ENCODE results near the gene ADAMTS2. TPM values are rescaled to one million over a fixed set of nuclear protein-coding genes. Genes with fewer than 3 reads are reported as not detected.

The ADAMTS2 gene
- total and polyA plus RNA-seq, 2 of the 8 experiments (the other 6 are each of a cell fraction or from before 2014, with no cell fraction given) = 6.6 to 7.3 TPM

- no peaks in the 10 kb centered on the region for H3K36me3 ChIP-seq (ENCODE audit: control insufficient read depth in 2 of 4, insufficient read depth in 4 of 4, low read length in 3 of 4)
- WGBS, 2 experiments (ENCODE audit: extremely low coverage in 1 of 2, insufficient coverage in 1 of 2, insufficient read length in 1 of 2, insufficient replicate concordance in 2 of 2, low coverage in 1 of 2, low lambda C conversion rate in 2 of 2, missing lambda C conversion rate in 1 of 2) = 95% methylated on average over 18 of the region's 19 CpGs; no CpG with 5 or more reads in 1 of the 2 experiments
- no peak overlapping the region for H2BK12ac ChIP-seq (ENCODE audit: low read depth, low read length)
- no peak overlapping the region for H3K9ac ChIP-seq (replicated peaks in 1 of 4; ENCODE audit: extremely low read depth in 1 of 4, low read depth in 3 of 4, low read length in 3 of 4)
- no peak overlapping the region for H3K4me2 ChIP-seq (ENCODE audit: insufficient read depth in 1 of 2, low read depth in 2 of 2, low read length in 2 of 2)
- H3K14ac ChIP-seq (ENCODE audit: insufficient read length) = no peak overlapping the region
- H3K4ac ChIP-seq (replicated peaks; ENCODE audit: insufficient read length, low read depth, low read length) = peak overlapping the region; percentile 10
- no peaks in the 10 kb centered on the region for H3K23me2 ChIP-seq (ENCODE audit: low read depth, low read length)
- H2BK15ac ChIP-seq (ENCODE audit: low read length) = no peak overlapping the region
- no peaks in the 10 kb centered on the region for H3K27me3 ChIP-seq (replicated peaks in 1 of 4; ENCODE audit: control insufficient read depth in 3 of 4, extremely low read depth in 1 of 4, insufficient read depth in 3 of 4, low read length in 3 of 4)
- ChIA-PET CTCF (ENCODE audit: partially characterized antibody) (no interaction called here), POLR2A (ENCODE audit: partially characterized antibody) (interaction anchor here (1.0 kb wide), 1 partner anchor 11 kb away, joined by 3 read pairs; no protein-coding TSS in a partner anchor)
- H3K4me3 ChIP-seq (ENCODE audit: extremely low read depth in 1 of 4, insufficient read depth in 2 of 4, low read depth in 3 of 4, low read length in 4 of 4) = no peak overlapping the region
- H3K18ac ChIP-seq (ENCODE audit: extremely low read depth, low read length) = no peak overlapping the region
- no peak overlapping the region for H4K91ac ChIP-seq (replicated peaks; ENCODE audit: insufficient read length, low read length)
- H2BK20ac ChIP-seq (ENCODE audit: low read length) = no peak overlapping the region
- FAIRE-seq = no peak
- no peak overlapping the region for H3K56ac ChIP-seq (replicated peaks; ENCODE audit: insufficient read length, low read depth, low read length)
- peak overlapping the region; percentile 53; the same call in 1 of the 2 replicates for H4K8ac ChIP-seq (ENCODE audit: extremely low read depth, insufficient read depth, low read length)
- H3K79me1 ChIP-seq (ENCODE audit: low read depth, low read length) = no peaks in the 10 kb centered on the region
- no peak overlapping the region for H3K23ac ChIP-seq (ENCODE audit: insufficient read length)
- no peak overlapping the region for H2BK120ac ChIP-seq (replicated peaks; ENCODE audit: low read depth, low read length)
- no peak overlapping the region for H4K5ac ChIP-seq (ENCODE audit: insufficient read length, low read depth, low read length)
- no peaks in the 10 kb centered on the region for H3K9me3 ChIP-seq (ENCODE audit: insufficient read depth in 2 of 2, low read depth in 1 of 2, low read length in 1 of 2)
- TF ChIP-seq CTBP2 (IDR thresholded peaks at IDR 0.05; ENCODE audit: borderline replicate concordance, insufficient read depth, insufficient read length, low read length) (no peak), SIX5 (IDR thresholded peaks at IDR 0.05; ENCODE audit: low read depth, low read length) (no peak)
- peaks cover 0 to 12% (median 2%) of the 10 kb centered on the region in 4 experiments; a peak in 4 of 7 replicates for H3K4me1 ChIP-seq (replicated peaks in 1 of 4; ENCODE audit: control insufficient read depth in 3 of 4, insufficient read depth in 4 of 4, low read length in 3 of 4)
- H3K79me2 ChIP-seq (ENCODE audit: control insufficient read depth in 1 of 2, insufficient read depth in 2 of 2, low read length in 2 of 2) = no peaks in the 10 kb centered on the region
- DNase-seq (ENCODE audit: low read depth in 1 of 2, low spot score in 2 of 2) = no peak
- peaks cover 0 to 2% of the 10 kb centered on the region in 2 experiments for H4K20me1 ChIP-seq (replicated peaks in 1 of 2; ENCODE audit: control insufficient read depth in 1 of 2, insufficient read depth in 2 of 2, low read length in 2 of 2)
- no peak overlapping the region for H2AFZ ChIP-seq (ENCODE audit: low read length)
- H2BK5ac ChIP-seq (ENCODE audit: low read depth, low read length) = no peak overlapping the region
- H3K27ac ChIP-seq (ENCODE audit: low read depth, low read length) = no peak overlapping the region
- H2AK5ac ChIP-seq (ENCODE audit: low read depth, low read length) = no peak overlapping the region
Observed at GRCh38 chr5:179194941-179195381, 150.3 kb downstream of the ADAMTS2 start.
